Globus pallidus (tissue), 1 donor: Measurements from ENCODE around the gene GALNT16.
"Not testable (repeated sequence)": the region's sequence is repeated elsewhere in the genome, so short reads cannot be mapped to it uniquely, and the experiment has no call there.

Source experiments
- DNase-seq: peaks from one replicate; pipeline ENCODE4 v3.0.0-alpha.2; 2015; ENCODE audit warnings: low spot score

The GALNT16 gene

GRCh38 chr14:69260190-69260860 lies 367 bp downstream of the GALNT16 start:
- no peak for DNase-seq

- DNase-seq, result no peak
Measured at GRCh38 chr14:69260861-69261564, 1.1 kb downstream of the GALNT16 start.

GRCh38 chr14:69261761-69262331 lies 1.9 kb downstream of the GALNT16 start:
- DNase-seq, result no peak

- DNase-seq, result peak; percentile 29
Measured at GRCh38 chr14:69262516-69262915, 2.6 kb downstream of the GALNT16 start.

GRCh38 chr14:69263364-69263763 lies 3.4 kb downstream of the GALNT16 start:
- DNase-seq, result peak; percentile 51

GRCh38 chr14:69263771-69264170 lies 3.8 kb downstream of the GALNT16 start:
- peak; percentile 26 for DNase-seq

GRCh38 chr14:69266572-69267345 lies 6.8 kb downstream of the GALNT16 start:
- no peak for DNase-seq

GRCh38 chr14:69267492-69267891 lies 7.5 kb downstream of the GALNT16 start:
- no peak for DNase-seq

GRCh38 chr14:69268223-69268622 lies 8.3 kb downstream of the GALNT16 start:
- DNase-seq, result no peak

- DNase-seq, result no peak
Measured at GRCh38 chr14:69268763-69269162, 8.8 kb downstream of the GALNT16 start.

- DNase-seq, result no peak
Measured at GRCh38 chr14:69269381-69269780, 9.4 kb downstream of the GALNT16 start.

GRCh38 chr14:69270097-69270496 lies 10.1 kb downstream of the GALNT16 start:
- DNase-seq, result no peak

- DNase-seq, result no peak
Measured at GRCh38 chr14:69270795-69271708, 11.1 kb downstream of the GALNT16 start.

GRCh38 chr14:69274321-69274720 lies 14.4 kb downstream of the GALNT16 start:
- DNase-seq, result no peak

GRCh38 chr14:69275331-69275730 lies 15.4 kb downstream of the GALNT16 start:
- DNase-seq, result no peak

GRCh38 chr14:69277356-69277755 lies 17.4 kb downstream of the GALNT16 start:
- DNase-seq, result not testable (repeated sequence)

- no peak for DNase-seq
Measured at GRCh38 chr14:69280746-69281291, 20.9 kb downstream of the GALNT16 start.

GRCh38 chr14:69281450-69282169 lies 21.7 kb downstream of the GALNT16 start:
- DNase-seq, result no peak

GRCh38 chr14:69282448-69282847 lies 22.5 kb downstream of the GALNT16 start:
- no peak for DNase-seq

GRCh38 chr14:69284170-69284569 lies 24.2 kb downstream of the GALNT16 start:
- DNase-seq, result no peak
